MG63 (cell line): Measurements from ENCODE around the gene ZNF594. TPM values are rescaled to one million over a fixed set of nuclear protein-coding genes. Genes with fewer than 3 reads are reported as not detected.
A peak's percentile ranks its signal among the peaks of the same experiment; 100 is the strongest.
"Not testable (repeated sequence)": the region's sequence is repeated elsewhere in the genome, so short reads cannot be mapped to it uniquely, and the experiment has no call there.

Source experiments
- DNase-seq: peaks from one replicate; pipeline ENCODE4 v3.0.0-alpha.2; 2020
- H3K27me3 ChIP-seq: fragments of 250-450 bp; sonication (Bioruptor Pico); 2 replicates; pipeline ENCODE4 v1.5.1; 2020; ENCODE audit warnings: mild to moderate bottlenecking, moderate library complexity
- H3K36me3 ChIP-seq: fragments of 250-450 bp; sonication (Bioruptor Pico); 2 replicates; pipeline ENCODE4 v1.5.1; 2020; ENCODE audit warnings: mild to moderate bottlenecking, moderate library complexity
- H3K4me3 ChIP-seq: fragments of 250-450 bp; sonication (Bioruptor Pico); 2 replicates; pipeline ENCODE4 v1.5.1; 2020; ENCODE audit warnings: mild to moderate bottlenecking, moderate library complexity
- H3K9me3 ChIP-seq: fragments of 250-450 bp; sonication (Bioruptor Pico); 2 replicates; pipeline ENCODE4 v1.5.1; 2020; ENCODE audit warnings: mild to moderate bottlenecking, moderate library complexity
- total RNA-seq: library from RNA; depleted of rRNA; stranded (reverse); fragments of >200 nt; shearing (Covaris generic); gene quantifications from 2 replicates; pipeline ENCODE4 v1.2.3, GENCODE V29; 2014; ENCODE audit warnings: low replicate concordance; rRNA removed

The ZNF594 gene
- total RNA-seq, result 3.0 and 3.1 TPM in 2 replicates

- Histone ChIP-seq H3K4me3 (peak within 1 kb of the TSS; percentile 68), H3K36me3 (peaks cover 9% of the 10 kb centered on the region), H3K9me3 (peaks cover 4% of the 10 kb centered on the region), H3K27me3 (no peaks in the 10 kb centered on the region)
- DNase-seq, result peak; percentile 95
These were observed at the start of gene ZNF594 for GRCh38 chr17:5191541-5192417. TSS of gene ZNF594 (minus strand) at chr17:5191868. CDS start at chr17:5184256, 7,612 bp downstream.

- H3K36me3 ChIP-seq, H3K4me3 ChIP-seq, H3K27me3 ChIP-seq, H3K9me3 ChIP-seq, DNase-seq: not testable (repeated sequence)
These were observed 48.1 kb upstream of the ZNF594 start for GRCh38 chr17:5239769-5240168.

- Histone ChIP-seq H3K9me3 (no peaks in the 10 kb centered on the region), H3K27me3 (no peaks in the 10 kb centered on the region), H3K36me3 (no peaks in the 10 kb centered on the region), H3K4me3 (no peak overlapping the region)
- no peak for DNase-seq
These were observed 46.7 kb upstream of the ZNF594 start for GRCh38 chr17:5238333-5238732.

- H3K4me3 ChIP-seq, result no peak overlapping the region
- no peaks in the 10 kb centered on the region for H3K36me3 ChIP-seq
- H3K27me3 ChIP-seq, result no peaks in the 10 kb centered on the region
- no peaks in the 10 kb centered on the region for H3K9me3 ChIP-seq
- DNase-seq, result peak; percentile 12
These were observed 45.9 kb upstream of the ZNF594 start for GRCh38 chr17:5237541-5238016.

- no peaks in the 10 kb centered on the region for H3K27me3 ChIP-seq
- no peaks in the 10 kb centered on the region for H3K36me3 ChIP-seq
- no peak overlapping the region for H3K4me3 ChIP-seq
- no peak for DNase-seq
- no peaks in the 10 kb centered on the region for H3K9me3 ChIP-seq
These were observed 45.4 kb upstream of the ZNF594 start for GRCh38 chr17:5236938-5237540.

- Histone ChIP-seq H3K27me3 (no peaks in the 10 kb centered on the region), H3K9me3 (no peaks in the 10 kb centered on the region), H3K36me3 (no peaks in the 10 kb centered on the region), H3K4me3 (no peak within 1 kb of the TSS)
- DNase-seq, result no peak
These were observed 43.2 kb upstream of the ZNF594 start, which contains the start of gene SCIMP for GRCh38 chr17:5234645-5235576. TSS of gene SCIMP (minus strand) at chr17:5234860. CDS start at chr17:5234755, 105 bp downstream.

GRCh38 chr17:5233492-5233891 lies 41.8 kb upstream of the ZNF594 start:
- H3K4me3 ChIP-seq, DNase-seq, H3K9me3 ChIP-seq, H3K27me3 ChIP-seq, H3K36me3 ChIP-seq: not testable (repeated sequence)

- Histone ChIP-seq H3K27me3 (no peaks in the 10 kb centered on the region), H3K4me3 (no peak overlapping the region), H3K9me3 (no peaks in the 10 kb centered on the region), H3K36me3 (no peaks in the 10 kb centered on the region)
- DNase-seq, result no peak
These were observed 35.5 kb upstream of the ZNF594 start for GRCh38 chr17:5226940-5227878.

- Histone ChIP-seq H3K27me3 (no peaks in the 10 kb centered on the region), H3K4me3 (no peak overlapping the region), H3K36me3 (no peaks in the 10 kb centered on the region), H3K9me3 (no peaks in the 10 kb centered on the region)
- DNase-seq, result no peak
These were observed 34.2 kb upstream of the ZNF594 start for GRCh38 chr17:5225668-5226457.

GRCh38 chr17:5221912-5222311 lies 30.2 kb upstream of the ZNF594 start:
- not testable (repeated sequence) for H3K9me3 ChIP-seq, DNase-seq, H3K36me3 ChIP-seq, H3K27me3 ChIP-seq, H3K4me3 ChIP-seq

GRCh38 chr17:5220074-5220473 lies 28.4 kb upstream of the ZNF594 start:
- no peak for DNase-seq

GRCh38 chr17:5219536-5219935 lies 27.9 kb upstream of the ZNF594 start:
- Histone ChIP-seq H3K9me3 (no peaks in the 10 kb centered on the region), H3K36me3 (no peaks in the 10 kb centered on the region), H3K27me3 (no peaks in the 10 kb centered on the region), H3K4me3 (no peak overlapping the region)
- DNase-seq, result no peak

More at GRCh38 chr17:5220074-5220473, 28.4 kb upstream of the ZNF594 start:
- Histone ChIP-seq H3K27me3 (no peaks in the 10 kb centered on the region), H3K4me3 (no peak overlapping the region), H3K9me3 (no peaks in the 10 kb centered on the region), H3K36me3 (no peaks in the 10 kb centered on the region)

GRCh38 chr17:5217562-5217961 lies 25.9 kb upstream of the ZNF594 start:
- H3K4me3 ChIP-seq, H3K9me3 ChIP-seq, DNase-seq, H3K27me3 ChIP-seq, H3K36me3 ChIP-seq: not testable (repeated sequence)

- H3K27me3 ChIP-seq, result no peaks in the 10 kb centered on the region
- no peak overlapping the region for H3K4me3 ChIP-seq
- no peaks in the 10 kb centered on the region for H3K36me3 ChIP-seq
- no peaks in the 10 kb centered on the region for H3K9me3 ChIP-seq
- DNase-seq, result no peak
These were observed 19.8 kb upstream of the ZNF594 start for GRCh38 chr17:5211458-5211857.

- DNase-seq, result no peak
- Histone ChIP-seq H3K9me3 (no peaks in the 10 kb centered on the region), H3K27me3 (no peaks in the 10 kb centered on the region), H3K4me3 (no peak overlapping the region), H3K36me3 (no peaks in the 10 kb centered on the region)
These were observed 19.1 kb upstream of the ZNF594 start for GRCh38 chr17:5210614-5211252.
